Endodermal cell (in vitro differentiated cells): ENCODE data around the gene AGBL3. TPM values are rescaled to one million over a fixed set of nuclear protein-coding genes. Genes with fewer than 3 reads are reported as not detected.
"Not testable (repeated sequence)": the region's sequence is repeated elsewhere in the genome, so short reads cannot be mapped to it uniquely, and the experiment has no call there.

ENCODE experiments used
- DNase-seq: peaks from one replicate; pipeline ENCODE4 v3.0.0-alpha.2; 2017
- H3K27ac ChIP-seq: 2 replicates; pipeline ENCODE4 v1.5.1; 2013; ENCODE audit warnings: mild to moderate bottlenecking, low read depth, low read length, moderate library complexity
- H3K27me3 ChIP-seq: 2 replicates; pipeline ENCODE4 v1.6.1; 2013; ENCODE audit warnings: mild to moderate bottlenecking, low read length, moderate library complexity; ENCODE audit not compliant: insufficient read depth, control insufficient read depth, poor library complexity, severe bottlenecking
- H3K36me3 ChIP-seq: 2 replicates; pipeline ENCODE4 v1.7.0; 2013; ENCODE audit warnings: mild to moderate bottlenecking, low read length, moderate library complexity; ENCODE audit not compliant: control insufficient read depth, insufficient read depth
- H3K4me1 ChIP-seq: one replicate; pipeline ENCODE4 v1.7.0; 2013; ENCODE audit warnings: low read length; ENCODE audit not compliant: control insufficient read depth, insufficient read depth
- H3K4me3 ChIP-seq: 2 replicates; pipeline ENCODE4 v1.5.1; 2013; ENCODE audit warnings: mild to moderate bottlenecking, low read length, moderate library complexity
- H3K9ac ChIP-seq: 2 replicates; pipeline ENCODE4 v1.6.1; 2013; ENCODE audit warnings: mild to moderate bottlenecking, low read length, moderate library complexity; ENCODE audit not compliant: poor library complexity, severe bottlenecking; ENCODE audit errors: extremely low read depth
- H3K9me3 ChIP-seq: 2 replicates; pipeline ENCODE4 v1.6.1; 2013; ENCODE audit warnings: mild to moderate bottlenecking, low read length, moderate library complexity; ENCODE audit not compliant: control insufficient read depth
- H3K27ac Mint-ChIP-seq: 2 replicates; pipeline ENCODE4 v1.8.0; 2020; ENCODE audit warnings: mixed read lengths
- H3K27me3 Mint-ChIP-seq: 2 replicates; pipeline ENCODE4 v1.8.0; 2021; ENCODE audit warnings: mild to moderate bottlenecking, mixed read lengths; ENCODE audit not compliant: insufficient read depth
- H3K36me3 Mint-ChIP-seq: 2 replicates; pipeline ENCODE4 v1.8.0; 2020; ENCODE audit warnings: low read depth, mixed read lengths
- H3K4me1 Mint-ChIP-seq: 2 replicates; pipeline ENCODE4 v1.8.0; 2020; ENCODE audit warnings: mixed read lengths
- H3K4me3 Mint-ChIP-seq: 2 replicates; pipeline ENCODE4 v1.8.0; 2020; ENCODE audit warnings: mild to moderate bottlenecking, moderate library complexity, mixed read lengths
- H3K9me3 Mint-ChIP-seq: 2 replicates; pipeline ENCODE4 v1.8.0; 2020; ENCODE audit warnings: mild to moderate bottlenecking, mixed read lengths
- CTCF ChIP-seq: fragments of 200-600 bp; sonication (generic); conservative IDR thresholded peaks from 2 replicates; pipeline ENCODE4 v1.5.0; 2021; ENCODE audit warnings: antibody characterized with exemption, mild to moderate bottlenecking
- WGBS, 2 experiments: methylation state at CpG; one replicate each; pipeline versions ENCODE4 v1.1.5 to v1.1.7; 2013; ENCODE audit warnings: missing lambda C conversion rate in 2 of 2, mixed read lengths in 1 of 2; ENCODE audit not compliant: insufficient coverage in 1 of 2, insufficient read length in 1 of 2; 5-methylcytosine and 5-hydroxymethylcytosine counted together
- total RNA-seq, 2 donors: library from RNA; stranded (reverse); fragmentation: NEBNext Ultra II Directional in 1 of 2; extraction: Animal tissue kit (Norgen Biotek cat#: 25700) in 1 of 2; gene quantifications; 2 replicates in 1 of 2; 3 replicates in 1 of 2; pipeline ENCODE4 v1.2.1, GENCODE V29; 2021

The AGBL3 gene
- total RNA-seq, 2 donors from 2014 or later, result 2.6 to 5.0 TPM

DNA sequence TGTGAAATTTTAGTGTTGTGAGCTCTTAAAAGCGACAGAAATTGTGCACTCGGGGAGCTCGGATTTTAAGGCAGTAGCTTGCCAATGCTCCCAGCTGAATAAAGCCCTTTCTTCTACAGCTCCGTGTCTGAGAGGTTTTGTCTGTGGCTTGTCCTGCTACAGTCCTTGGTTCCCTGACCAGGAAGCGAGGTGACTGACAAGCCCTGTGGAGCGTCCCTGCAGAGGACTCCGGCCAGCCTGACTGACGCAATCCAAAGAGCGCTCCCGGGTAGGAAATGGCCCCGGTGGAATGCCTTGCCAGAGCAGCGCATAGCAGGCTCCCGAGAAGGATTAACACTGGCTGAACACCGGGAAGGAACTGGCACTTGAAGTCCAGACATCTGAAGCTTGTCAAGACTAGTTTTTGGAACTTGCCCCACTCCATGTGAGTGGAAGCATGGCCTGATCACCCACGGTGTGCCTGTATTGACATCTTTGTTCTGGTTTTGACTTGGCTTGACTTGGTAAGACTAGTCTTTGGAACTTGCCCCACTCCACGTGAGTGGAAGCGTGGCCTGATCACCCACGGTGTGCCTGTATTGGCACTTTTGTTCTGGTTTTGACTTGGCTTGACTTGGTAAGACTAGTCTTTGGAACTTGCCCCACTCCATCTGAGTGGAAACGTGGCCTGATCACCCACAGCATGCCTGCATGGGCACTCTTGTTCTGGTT, 185.4 kb downstream of the AGBL3 start:
- not testable (repeated sequence) for H3K4me3 ChIP-seq, H3K9ac ChIP-seq, H3K9me3 Mint-ChIP-seq, H3K27me3 ChIP-seq, H3K27me3 Mint-ChIP-seq, H3K9me3 ChIP-seq, H3K27ac ChIP-seq, H3K4me1 ChIP-seq
- DNase-seq, result peak; percentile 82
- H3K36me3 ChIP-seq, result peaks cover 20% of the 10 kb centered on the region
- H3K27ac Mint-ChIP-seq, result peak overlapping the region; percentile 90
- peaks cover 11% of the 10 kb centered on the region for H3K4me1 Mint-ChIP-seq
- H3K4me3 Mint-ChIP-seq, result peak overlapping the region; percentile 76
- peaks cover 26% of the 10 kb centered on the region for H3K36me3 Mint-ChIP-seq
- 90 to 91% methylated on average over 19 of the region's 19 CpGs for WGBS, 2 experiments

- H3K27me3 Mint-ChIP-seq, H3K9me3 Mint-ChIP-seq, H3K4me3 ChIP-seq, H3K27ac ChIP-seq, H3K9me3 ChIP-seq, H3K9ac ChIP-seq, H3K4me3 Mint-ChIP-seq, H3K36me3 ChIP-seq, H3K27me3 ChIP-seq, H3K27ac Mint-ChIP-seq, DNase-seq, H3K4me1 ChIP-seq, H3K36me3 Mint-ChIP-seq: not testable (repeated sequence)
- 92 to 93% methylated on average over 2 to 4 of the region's 4 CpGs for WGBS, 2 experiments
- peaks cover 11% of the 10 kb centered on the region for H3K4me1 Mint-ChIP-seq
These were observed 187.6 kb downstream of the AGBL3 start for GRCh38 chr7:135173916-135174315.

DNA sequence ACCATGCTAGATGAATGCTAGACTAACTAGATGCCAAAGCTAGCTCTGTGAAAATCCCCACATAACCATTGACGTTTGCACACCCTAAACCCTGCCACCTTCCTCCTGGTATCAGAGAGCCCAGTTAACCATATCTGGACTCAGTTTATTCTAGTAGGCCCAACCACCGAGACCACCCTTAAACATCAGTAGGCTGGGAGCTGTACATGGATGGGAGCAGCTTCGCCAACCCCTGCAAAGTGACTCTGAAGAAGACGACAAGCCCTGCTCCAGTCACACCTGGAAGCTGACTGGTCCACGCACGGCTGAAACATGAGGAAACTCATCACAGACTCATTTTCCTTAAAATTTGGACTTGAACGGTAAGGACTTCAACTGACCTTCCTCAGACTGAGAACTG, 188.6 kb downstream of the AGBL3 start:
- H3K4me3 ChIP-seq, result no peak overlapping the region
- no peak overlapping the region for H3K27ac ChIP-seq
- H3K36me3 ChIP-seq, result no peaks in the 10 kb centered on the region
- H3K4me1 ChIP-seq, result no peaks in the 10 kb centered on the region
- WGBS, 2 experiments, result 80 to 94% methylated on average over 1 to 7 of the region's 7 CpGs
- peaks cover 15% of the 10 kb centered on the region for H3K9me3 Mint-ChIP-seq
- no peak for TF ChIP-seq CTCF
- peaks cover 2% of the 10 kb centered on the region for H3K9me3 ChIP-seq
- H3K27me3 ChIP-seq, result no peaks in the 10 kb centered on the region
- no peak for DNase-seq
- H3K4me3 Mint-ChIP-seq, result no peak overlapping the region
- no peak overlapping the region for H3K9ac ChIP-seq
- H3K27ac Mint-ChIP-seq, result no peak overlapping the region
- peaks cover 6% of the 10 kb centered on the region for H3K4me1 Mint-ChIP-seq
- no peaks in the 10 kb centered on the region for H3K27me3 Mint-ChIP-seq
- no peaks in the 10 kb centered on the region for H3K36me3 Mint-ChIP-seq

GRCh38 chr7:135175931-135176330, 189.6 kb downstream of the AGBL3 start:
- Mint-ChIP-seq H3K4me1 (peaks cover 4% of the 10 kb centered on the region), H3K27ac (no peak overlapping the region), H3K4me3 (no peak overlapping the region), H3K36me3 (peaks cover 6% of the 10 kb centered on the region), H3K27me3 (no peaks in the 10 kb centered on the region), H3K9me3 (peaks cover 25% of the 10 kb centered on the region)
- Histone ChIP-seq H3K9ac (no peak overlapping the region), H3K27ac (no peak overlapping the region), H3K27me3 (no peaks in the 10 kb centered on the region), H3K4me3 (no peak overlapping the region), H3K4me1 (no peaks in the 10 kb centered on the region), H3K36me3 (no peaks in the 10 kb centered on the region), H3K9me3 (peaks cover 12% of the 10 kb centered on the region)
- no peak for TF ChIP-seq CTCF
- 94 to 96% methylated on average over 6 of the region's 6 CpGs for WGBS, 2 experiments
- no peak for DNase-seq
